ENCODE results near the gene ZEB2. TPM values are rescaled to one million over a fixed set of nuclear protein-coding genes. Genes with fewer than 3 reads are reported as not detected.

The ZEB2 gene
- polyA plus RNA-seq, 1 donor from 2014 or later, result 2.2 TPM

- Histone ChIP-seq H3K9me3 (ENCODE audit: low read length) (no peaks in the 10 kb centered on the region), H3K36me3 (ENCODE audit: insufficient read depth, low read length) (no peaks in the 10 kb centered on the region), H3K79me2 (replicated peaks; ENCODE audit: insufficient read depth, low read length) (no peaks in the 10 kb centered on the region), H3F3A (ENCODE audit: insufficient read depth, low read length, poor library complexity, severe bottlenecking) (no peaks in the 10 kb centered on the region), H4K20me1 (ENCODE audit: insufficient read depth) (no peaks in the 10 kb centered on the region), H3K9me2 (ENCODE audit: insufficient read depth, low read length) (no peaks in the 10 kb centered on the region), H3K27ac (ENCODE audit: low read length) (no peak overlapping the region), H2AFZ (ENCODE audit: low read depth, low read length) (no peak overlapping the region), H3K9ac (ENCODE audit: low read length) (no peak overlapping the region), H3K4me3 (ENCODE audit: low read length) (no peak overlapping the region), H3K4me2 (ENCODE audit: low read length) (no peak overlapping the region), H3K27me3 (ENCODE audit: insufficient read depth, low read depth, low read length) (no peaks in the 10 kb centered on the region)
- no peak for TF ChIP-seq TAF1 (IDR thresholded peaks at IDR 0.05; ENCODE audit: low read depth)
- TF ChIP-seq EZH2 (IDR thresholded peaks at IDR 0.05; ENCODE audit: borderline replicate concordance, insufficient read depth, low read length, poor library complexity, severe bottlenecking), result no peak
- TF ChIP-seq CTCF (IDR thresholded peaks at IDR 0.05; ENCODE audit: poor library complexity, severe bottlenecking), result no peak
- no peak for TF ChIP-seq POLR2AphosphoS5 (IDR thresholded peaks at IDR 0.05)
- no peak for TF ChIP-seq EP300 (conservative IDR thresholded peaks at IDR 0.05; ENCODE audit: poor library complexity, severe bottlenecking)
- TF ChIP-seq REST (IDR thresholded peaks at IDR 0.05; ENCODE audit: borderline replicate concordance), result no peak
- no peak for TF ChIP-seq RAD21 (conservative IDR thresholded peaks at IDR 0.05)
- TF ChIP-seq MXI1 (conservative IDR thresholded peaks at IDR 0.05; ENCODE audit: poor library complexity, severe bottlenecking), result no peak
- no peak for TF ChIP-seq SMC3 (conservative IDR thresholded peaks at IDR 0.05; ENCODE audit: poor library complexity)
Measured at GRCh38 chr2:144385381-144385780, 134.5 kb downstream of the ZEB2 start.

GRCh38 chr2:144383571-144384100, 136.3 kb downstream of the ZEB2 start:
- Histone ChIP-seq H4K20me1 (ENCODE audit: insufficient read depth) (no peaks in the 10 kb centered on the region), H3K4me2 (ENCODE audit: low read length) (no peak overlapping the region), H3K36me3 (ENCODE audit: insufficient read depth, low read length) (no peaks in the 10 kb centered on the region), H3K27me3 (ENCODE audit: insufficient read depth, low read depth, low read length) (no peaks in the 10 kb centered on the region), H3K79me2 (replicated peaks; ENCODE audit: insufficient read depth, low read length) (no peaks in the 10 kb centered on the region), H2AFZ (ENCODE audit: low read depth, low read length) (no peak overlapping the region), H3K4me3 (ENCODE audit: low read length) (no peak overlapping the region), H3F3A (ENCODE audit: insufficient read depth, low read length, poor library complexity, severe bottlenecking) (no peaks in the 10 kb centered on the region), H3K9me3 (ENCODE audit: low read length) (no peaks in the 10 kb centered on the region), H3K27ac (ENCODE audit: low read length) (no peak overlapping the region), H3K9me2 (ENCODE audit: insufficient read depth, low read length) (no peaks in the 10 kb centered on the region), H3K9ac (ENCODE audit: low read length) (no peak overlapping the region)
- TF ChIP-seq POLR2AphosphoS5 (IDR thresholded peaks at IDR 0.05), result no peak
- no peak for TF ChIP-seq TAF1 (IDR thresholded peaks at IDR 0.05; ENCODE audit: low read depth)
- no peak for TF ChIP-seq CTCF (IDR thresholded peaks at IDR 0.05; ENCODE audit: poor library complexity, severe bottlenecking)
- no peak for TF ChIP-seq RAD21 (conservative IDR thresholded peaks at IDR 0.05)
- no peak for TF ChIP-seq EP300 (conservative IDR thresholded peaks at IDR 0.05; ENCODE audit: poor library complexity, severe bottlenecking)
- no peak for TF ChIP-seq EZH2 (IDR thresholded peaks at IDR 0.05; ENCODE audit: borderline replicate concordance, insufficient read depth, low read length, poor library complexity, severe bottlenecking)
- TF ChIP-seq REST (IDR thresholded peaks at IDR 0.05; ENCODE audit: borderline replicate concordance), result no peak
- no peak for TF ChIP-seq SMC3 (conservative IDR thresholded peaks at IDR 0.05; ENCODE audit: poor library complexity)
- TF ChIP-seq MXI1 (conservative IDR thresholded peaks at IDR 0.05; ENCODE audit: poor library complexity, severe bottlenecking), result no peak
